ENCODE results near the gene NCKIPSD.

DNA sequence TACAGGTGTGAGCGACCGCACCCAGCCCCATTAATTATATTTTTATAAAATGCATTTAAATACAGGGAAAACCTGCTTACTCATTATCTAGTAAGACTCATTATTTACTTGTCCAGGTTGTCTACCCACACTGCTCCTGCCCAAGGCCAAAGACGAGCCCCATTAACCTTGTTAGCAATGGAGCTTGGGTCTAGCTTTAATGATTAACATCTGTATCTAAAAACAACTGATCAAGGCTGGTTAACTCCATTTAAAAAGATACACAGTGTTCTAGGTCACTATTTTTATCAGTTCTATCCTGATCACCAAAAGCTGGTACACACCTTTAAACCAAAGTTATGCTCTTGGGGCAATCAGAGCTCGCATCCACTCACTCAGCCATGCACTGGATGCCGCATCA is 10.4 kb upstream of the NCKIPSD start:
- TF ChIP-seq POLR2A (IDR thresholded peaks at IDR 0.05; ENCODE audit: low read length) (no peak), GATA1 (IDR thresholded peaks at IDR 0.05; ENCODE audit: low read depth, low read length) (no peak)

All from erythroblast (primary cell).